SK-N-SH (cell line): ENCODE data around the gene UFC1. TPM values are rescaled to one million over a fixed set of nuclear protein-coding genes. Genes with fewer than 3 reads are reported as not detected.

Source experiments
- CTCF ChIA-PET: fragments of 300-600, 350-600 bp; formaldehyde crosslinking; extraction: SDS; loops from one replicate; lab custom pipeline; 2021; lab: Yijun Ruan, JAX
- POLR2A ChIA-PET: fragments of 350-600 bp; sonication (Branson Sonifier 250); formaldehyde crosslinking; extraction: SDS; loops from one replicate; lab custom pipeline; 2020; ENCODE audit warnings: antibody characterized with exemption, inconsistent platforms; lab: Yijun Ruan, JAX
- DNase-seq: peaks from one replicate; pipeline ENCODE4 v3.0.0; 2012
- H2AFZ ChIP-seq: fragments of 200-600 bp; sonication (generic); 2 replicates; pipeline ENCODE4 v1.8.1; 2016; ENCODE audit warnings: antibody characterized with exemption, mild to moderate bottlenecking, low read depth
- H3F3A ChIP-seq: fragments of 200-600 bp; sonication (generic); replicated peaks from 2 replicates; pipeline ENCODE3; 2016; ENCODE audit warnings: antibody characterized with exemption, mild to moderate bottlenecking; ENCODE audit not compliant: insufficient read depth
- H3K27ac ChIP-seq, 2 experiments: fragments of 200-500 bp in 1 of 2; fragments of 200-600 bp in 1 of 2; sonication (Bioruptor generic) in 1 of 2; sonication (generic), shearing (Covaris generic) in 1 of 2; 2 replicates each; pipeline versions ENCODE4 v1.5.1 to v1.6.1; 2014 to 2016; ENCODE audit warnings: low read depth in 2 of 2, inconsistent platforms in 1 of 2, low read length in 1 of 2, mild to moderate bottlenecking in 1 of 2, mixed read lengths in 1 of 2
- H3K27me3 ChIP-seq: fragments of 200-600 bp; sonication (generic), shearing (Covaris generic); 2 replicates; pipeline ENCODE4 v1.6.1; 2016; ENCODE audit warnings: mixed run types; ENCODE audit not compliant: insufficient read depth
- H3K36me3 ChIP-seq, 2 experiments: fragments of 200-500 bp in 1 of 2; fragments of 200-600 bp in 1 of 2; sonication (Bioruptor generic) in 1 of 2; sonication (generic) in 1 of 2; replicated peaks in 1 of 2; 2 replicates each; pipeline versions ENCODE3 to v1.5.1; 2014 to 2016; ENCODE audit warnings: low read length in 1 of 2, mild to moderate bottlenecking in 1 of 2; ENCODE audit not compliant: insufficient read depth in 2 of 2, control insufficient read depth in 1 of 2
- H3K4me1 ChIP-seq, 2 experiments: fragments of 200-500 bp in 1 of 2; fragments of 200-600 bp in 1 of 2; sonication (Bioruptor generic) in 1 of 2; sonication (generic), shearing (Covaris generic) in 1 of 2; 2 replicates each; pipeline versions ENCODE4 v1.5.1 to v1.6.1; 2014 to 2016; ENCODE audit warnings: low read depth in 1 of 2, low read length in 1 of 2, mixed run types in 1 of 2; ENCODE audit not compliant: insufficient read depth in 2 of 2, control insufficient read depth in 1 of 2
- H3K4me2 ChIP-seq: fragments of 200-600 bp; sonication (generic), shearing (Covaris generic); 2 replicates; pipeline ENCODE4 v1.6.1; 2017; ENCODE audit warnings: mixed run types
- H3K4me3 ChIP-seq, 2 experiments: fragments of 200-500 bp in 1 of 2; fragments of 200-600 bp in 1 of 2; sonication (Bioruptor generic) in 1 of 2; sonication (generic), shearing (Covaris generic) in 1 of 2; 2 replicates each; pipeline versions ENCODE4 v1.5.1 to v1.8.1; 2014 to 2016; ENCODE audit warnings: low read depth in 2 of 2, inconsistent platforms in 1 of 2, low read length in 1 of 2, mild to moderate bottlenecking in 1 of 2, mixed read lengths in 1 of 2, moderate library complexity in 1 of 2
- H3K79me2 ChIP-seq: fragments of 200-600 bp; sonication (generic); 2 replicates; pipeline ENCODE4 v1.8.1; 2017; ENCODE audit warnings: mild to moderate bottlenecking; ENCODE audit not compliant: insufficient read depth
- H3K9ac ChIP-seq: fragments of 200-600 bp; sonication (generic); 2 replicates; pipeline ENCODE4 v1.6.1; 2017; ENCODE audit warnings: mixed run types
- H3K9me2 ChIP-seq: fragments of 200-600 bp; sonication (generic); 2 replicates; pipeline ENCODE4 v1.6.1; 2017; ENCODE audit warnings: mixed run types
- H3K9me3 ChIP-seq: fragments of 200-600 bp; sonication (generic); 2 replicates; pipeline ENCODE4 v1.6.1; 2017; ENCODE audit warnings: mixed run types, mild to moderate bottlenecking, moderate library complexity
- H4K20me1 ChIP-seq: fragments of 200-600 bp; sonication (generic); 2 replicates; pipeline ENCODE4 v1.6.1; 2017; ENCODE audit warnings: mild to moderate bottlenecking, mixed run types; ENCODE audit not compliant: insufficient read depth
- CHD2 ChIP-seq: fragments of 150-350 bp; IDR thresholded peaks from 2 replicates; pipeline ENCODE4 v1.6.1; 2018; ENCODE audit warnings: low read length; ENCODE audit not compliant: partially characterized antibody
- EP300 ChIP-seq, 2 experiments: IDR thresholded peaks; 2 replicates each; pipeline versions ENCODE4 v1.4.0 to v1.6.1; 2012; ENCODE audit warnings: borderline replicate concordance in 1 of 2, low read depth in 1 of 2, low read length in 1 of 2
- IRF3 ChIP-seq: fragments of 150-350 bp; IDR thresholded peaks from 2 replicates; pipeline ENCODE4 v1.6.1; 2016; ENCODE audit warnings: mild to moderate bottlenecking, low read depth, low read length
- JUND ChIP-seq: IDR thresholded peaks from 2 replicates; pipeline ENCODE4 v1.4.0; 2012
- NFIC ChIP-seq: IDR thresholded peaks from 2 replicates; pipeline ENCODE4 v1.4.0; 2012; ENCODE audit warnings: borderline replicate concordance
- NRF1 ChIP-seq: IDR thresholded peaks from 2 replicates; pipeline ENCODE4 v1.6.1; 2012; ENCODE audit warnings: low read depth, mild to moderate bottlenecking, low read length
- RXRA ChIP-seq: IDR thresholded peaks from 2 replicates; pipeline ENCODE4 v1.4.0; 2012; ENCODE audit warnings: low read depth, mild to moderate bottlenecking, borderline replicate concordance
- TEAD4 ChIP-seq: IDR thresholded peaks from 2 replicates; pipeline ENCODE4 v1.4.0; 2012; ENCODE audit warnings: mild to moderate bottlenecking, borderline replicate concordance; ENCODE audit not compliant: insufficient read depth
- USF1 ChIP-seq: IDR thresholded peaks from 2 replicates; pipeline ENCODE4 v1.4.0; 2012; ENCODE audit warnings: low read depth, borderline replicate concordance
- YY1 ChIP-seq: IDR thresholded peaks from 2 replicates; pipeline ENCODE4 v1.4.0; 2012; ENCODE audit warnings: low read depth, mild to moderate bottlenecking
- WGBS: methylation state at CpG from one replicate; pipeline ENCODE4 v1.1.6; 2017; ENCODE audit warnings: low lambda C conversion rate; 5-methylcytosine and 5-hydroxymethylcytosine counted together
- polyA plus RNA-seq, 3 experiments: library from polyadenylated mRNA; depleted of rRNA; stranded (reverse); fragments of >200 nt; gene quantifications; 2 replicates each; pipeline ENCODE4 v1.2.3, GENCODE V29; 2012
- TF ChIP-seq, protein P1 (sequence below): fragments of 200-600 bp; sonication (generic); IDR thresholded peaks from 2 replicates; pipeline ENCODE4 v1.6.1; 2017; ENCODE audit warnings: antibody characterized with exemption, mild to moderate bottlenecking, moderate library complexity

Gene UFC1
- polyA plus RNA-seq, 1 of the 3 experiments (the other 2 are of a cell fraction): 150 TPM

DNA sequence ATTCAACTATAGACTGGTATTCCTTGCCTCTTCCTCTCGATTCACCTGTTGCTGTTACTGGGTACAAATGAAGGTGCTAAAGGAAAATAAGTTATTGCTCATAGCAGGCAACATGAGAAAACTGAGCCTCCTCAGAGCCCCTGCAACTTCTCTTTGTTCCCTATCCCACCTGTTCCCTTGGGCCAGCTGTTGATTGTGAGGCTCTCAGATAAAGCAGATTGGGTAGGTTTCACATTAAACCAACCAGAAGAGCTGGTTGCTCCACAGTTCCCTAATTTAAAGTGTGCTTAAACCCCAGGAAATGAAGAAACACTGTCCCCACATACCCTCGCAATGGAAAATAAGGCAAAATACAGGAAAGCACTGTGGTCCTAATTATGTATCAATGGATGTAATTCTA, 26.1 kb upstream of the UFC1 start:
- no peak overlapping the region for H3K4me2 ChIP-seq
- H3K9ac ChIP-seq: no peak overlapping the region
- H4K20me1 ChIP-seq: peaks cover 8% of the 10 kb centered on the region; the same call in 1 of the 2 replicates
- H3K4me1 ChIP-seq: peaks cover 5 to 11% of the 10 kb centered on the region in 2 experiments; a peak in 3 of 4 replicates
- no peak overlapping the region for H3K27ac ChIP-seq
- peaks cover 81% of the 10 kb centered on the region for H3K79me2 ChIP-seq
- no peaks in the 10 kb centered on the region for H3K27me3 ChIP-seq
- POLR2A ChIA-PET: interaction anchor here (1.3 kb wide), 1 partner anchor 9 kb away, joined by 5 read pairs; the partner anchor contains the start of genes NIT1 and PFDN2
- peaks cover 37 to 59% of the 10 kb centered on the region in 2 experiments for H3K36me3 ChIP-seq
- CTCF ChIA-PET: interaction anchor here (1.2 kb wide), 1 partner anchor 56 kb away, joined by 3 read pairs; no protein-coding TSS in a partner anchor
- H3K9me2 ChIP-seq: no peaks in the 10 kb centered on the region
- no peaks in the 10 kb centered on the region for H3F3A ChIP-seq
- H3K4me3 ChIP-seq: no peak overlapping the region
- H2AFZ ChIP-seq: no peak overlapping the region
- no peak for TF ChIP-seq USF1
- no peak for TF ChIP-seq CHD2
- TF ChIP-seq RXRA: no peak
- TF ChIP-seq EP300 (IDR thresholded peaks at IDR 0.05; ENCODE audit: borderline replicate concordance in 1 of 2, low read depth in 1 of 2, low read length in 1 of 2): no peak
- no peak for TF ChIP-seq NFIC
- TF ChIP-seq IRF3: no peak
- no peak for TF ChIP-seq TEAD4
- no peak for TF ChIP-seq JUND
- TF ChIP-seq NRF1: no peak
- WGBS: 100% methylated on average over 2 of the region's 2 CpGs
- no peak for DNase-seq
- no peaks in the 10 kb centered on the region for H3K9me3 ChIP-seq

DNA sequence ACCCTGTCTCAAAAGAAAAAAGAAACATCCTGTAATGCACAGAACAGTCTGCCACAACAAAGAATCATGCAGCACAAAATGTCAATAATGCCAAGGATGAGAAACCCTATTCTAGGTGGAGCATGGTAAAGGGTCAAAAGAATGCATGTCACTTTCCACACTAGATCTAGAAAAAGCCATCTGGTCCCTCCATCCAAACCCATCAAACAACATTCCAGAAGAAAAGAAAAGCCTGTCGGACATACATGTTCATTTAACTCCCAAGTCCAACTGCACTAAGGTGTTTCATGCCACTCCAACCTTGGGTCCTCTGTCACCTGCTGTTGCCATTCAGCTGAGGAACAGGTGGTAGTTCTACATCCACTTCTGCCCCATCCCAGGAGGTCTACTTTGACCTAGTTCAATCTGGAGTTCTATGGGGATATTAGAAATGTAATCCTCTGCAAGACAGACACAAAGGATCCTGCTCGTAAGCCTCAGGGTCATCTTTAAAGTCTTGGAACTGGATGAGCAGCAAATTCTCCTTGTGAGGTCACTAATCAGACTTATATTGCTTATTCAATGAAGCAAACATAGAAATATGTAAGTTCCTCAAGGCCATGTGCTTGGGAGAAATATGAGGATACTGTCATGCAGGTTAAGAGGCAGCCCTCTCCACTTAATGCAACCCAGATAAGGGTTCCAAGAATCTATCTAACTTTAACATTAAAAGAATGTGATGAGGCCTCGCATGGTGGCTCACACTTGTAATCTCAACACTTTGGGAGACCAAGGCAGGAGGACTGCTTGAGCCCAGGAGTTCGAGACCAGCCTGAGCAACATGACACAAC, 25.0 kb upstream of the UFC1 start:
- H2AFZ ChIP-seq: no peak overlapping the region
- no peak overlapping the region for H3K27ac ChIP-seq
- H3K4me1 ChIP-seq: peaks cover 5 to 11% of the 10 kb centered on the region in 2 experiments; a peak in 3 of 4 replicates
- POLR2A ChIA-PET: interaction anchor here (1.3 kb wide), 1 partner anchor 11 kb away, joined by 5 read pairs; the partner anchor contains the start of genes NIT1 and PFDN2
- peaks cover 10% of the 10 kb centered on the region for H3F3A ChIP-seq
- H3K27me3 ChIP-seq: no peaks in the 10 kb centered on the region
- no peak overlapping the region for H3K4me2 ChIP-seq
- no peaks in the 10 kb centered on the region for H3K9me2 ChIP-seq
- TF ChIP-seq, protein P1, sequence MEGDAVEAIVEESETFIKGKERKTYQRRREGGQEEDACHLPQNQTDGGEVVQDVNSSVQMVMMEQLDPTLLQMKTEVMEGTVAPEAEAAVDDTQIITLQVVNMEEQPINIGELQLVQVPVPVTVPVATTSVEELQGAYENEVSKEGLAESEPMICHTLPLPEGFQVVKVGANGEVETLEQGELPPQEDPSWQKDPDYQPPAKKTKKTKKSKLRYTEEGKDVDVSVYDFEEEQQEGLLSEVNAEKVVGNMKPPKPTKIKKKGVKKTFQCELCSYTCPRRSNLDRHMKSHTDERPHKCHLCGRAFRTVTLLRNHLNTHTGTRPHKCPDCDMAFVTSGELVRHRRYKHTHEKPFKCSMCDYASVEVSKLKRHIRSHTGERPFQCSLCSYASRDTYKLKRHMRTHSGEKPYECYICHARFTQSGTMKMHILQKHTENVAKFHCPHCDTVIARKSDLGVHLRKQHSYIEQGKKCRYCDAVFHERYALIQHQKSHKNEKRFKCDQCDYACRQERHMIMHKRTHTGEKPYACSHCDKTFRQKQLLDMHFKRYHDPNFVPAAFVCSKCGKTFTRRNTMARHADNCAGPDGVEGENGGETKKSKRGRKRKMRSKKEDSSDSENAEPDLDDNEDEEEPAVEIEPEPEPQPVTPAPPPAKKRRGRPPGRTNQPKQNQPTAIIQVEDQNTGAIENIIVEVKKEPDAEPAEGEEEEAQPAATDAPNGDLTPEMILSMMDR: no peak
- TF ChIP-seq YY1: no peak
- H3K36me3 ChIP-seq: peaks cover 33 to 50% of the 10 kb centered on the region in 2 experiments
- CTCF ChIA-PET: no interaction called here
- no peak for DNase-seq
- H3K79me2 ChIP-seq: peaks cover 84% of the 10 kb centered on the region
- no peaks in the 10 kb centered on the region for H3K9me3 ChIP-seq
- no peak overlapping the region for H3K9ac ChIP-seq
- 90% methylated on average over 3 of the region's 4 CpGs for WGBS
- no peak overlapping the region for H3K4me3 ChIP-seq
- H4K20me1 ChIP-seq: peaks cover 8% of the 10 kb centered on the region; the same call in 1 of the 2 replicates
